GM21529 (cell line): ENCODE results near the gene PRKCH.

Source experiments
- ATAC-seq: cut with Tn5 transposase; IDR thresholded peaks from one replicate; pipeline ENCODE4 v1.9.1; 2021; ENCODE audit not compliant: unreplicated experiment

PRKCH gene

DNA sequence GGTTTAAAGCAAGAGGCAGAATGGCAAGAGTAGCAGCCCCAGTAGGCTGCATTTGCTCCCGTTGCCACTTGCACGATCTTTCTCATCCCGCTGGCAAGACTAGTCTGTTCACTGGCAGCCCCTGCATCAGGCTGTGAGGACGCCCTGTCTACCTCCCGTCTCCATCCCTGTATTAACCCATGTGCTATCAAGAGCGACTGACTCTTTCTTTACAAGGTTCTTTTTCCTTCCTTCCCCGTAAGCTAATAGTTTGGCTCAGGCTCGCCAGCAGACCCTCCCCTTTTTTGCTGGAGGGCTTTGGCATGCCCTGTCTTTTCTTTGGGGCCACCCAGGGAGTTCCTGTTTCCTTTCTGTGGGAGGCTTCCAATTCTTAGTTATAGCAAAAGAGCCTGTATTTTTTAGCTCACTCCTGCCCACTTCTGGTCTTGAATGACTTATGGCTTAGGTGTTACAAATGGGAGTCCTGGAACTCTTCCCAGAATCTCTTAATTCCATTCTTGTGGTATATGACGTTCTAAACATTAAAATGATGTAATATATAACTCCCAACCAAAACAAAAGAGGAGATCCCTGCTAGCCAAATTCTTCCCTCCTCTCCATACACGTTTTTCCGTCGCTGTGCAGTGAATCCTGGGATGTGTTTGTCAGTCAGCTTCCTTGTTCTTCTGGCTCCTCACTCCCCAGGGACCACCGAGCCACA, 149.0 kb downstream of the PRKCH start:
- no peak for ATAC-seq

DNA sequence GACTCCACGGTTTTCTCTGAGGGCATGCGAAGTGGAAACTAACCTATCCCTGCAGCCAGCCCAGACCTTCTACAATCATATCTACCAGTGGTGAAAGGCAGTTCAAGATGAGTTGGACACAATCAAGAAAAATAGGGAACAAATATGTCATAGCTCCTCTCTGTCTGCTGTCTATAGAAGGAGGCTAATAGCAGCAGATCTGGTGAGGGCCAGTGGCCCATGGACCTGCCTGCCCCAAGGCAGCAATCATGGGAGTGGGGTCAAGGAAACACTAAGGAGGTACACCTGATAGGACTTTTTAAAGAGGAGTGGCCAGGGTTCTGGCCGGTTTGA, 149.5 kb downstream of the PRKCH start:
- no peak for ATAC-seq

DNA sequence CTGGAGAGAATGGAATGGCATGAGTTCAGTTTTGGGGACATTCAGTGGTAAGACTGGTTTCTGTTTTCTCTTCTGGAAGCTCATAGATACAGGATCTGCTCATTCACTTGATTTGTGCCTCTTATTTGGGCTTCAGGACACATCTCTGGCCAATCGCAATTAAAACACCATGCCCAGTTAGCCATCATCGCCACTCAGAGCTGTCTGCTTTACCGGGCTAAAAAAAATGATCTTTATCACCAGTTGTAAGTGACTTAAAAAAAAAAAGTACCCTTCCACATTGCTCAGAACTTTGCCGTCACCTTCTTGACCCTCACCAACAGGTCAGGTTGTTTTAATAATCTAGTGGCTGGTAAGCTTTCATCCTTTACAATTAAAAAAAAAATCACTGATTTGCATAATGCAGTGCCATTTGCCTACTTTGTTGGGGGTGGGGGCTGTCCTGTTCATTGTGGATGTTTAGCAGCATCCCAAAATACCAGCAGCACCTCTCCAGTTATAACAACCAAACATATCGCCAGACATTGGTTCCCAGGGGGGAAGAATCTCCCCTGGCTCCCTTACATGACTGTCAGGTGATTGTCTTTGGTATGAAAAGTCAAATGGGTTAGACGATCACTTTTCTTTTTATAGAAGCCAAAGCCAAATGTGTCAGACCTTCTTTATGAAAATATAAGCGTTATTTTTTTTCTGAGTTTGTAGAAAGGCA, 150.1 kb downstream of the PRKCH start:
- no peak for ATAC-seq

- ATAC-seq: no peak
Measured at GRCh38 chr14:61472011-61472672, 150.8 kb downstream of the PRKCH start.

- no peak for ATAC-seq
Measured at GRCh38 chr14:61472801-61473376, 151.5 kb downstream of the PRKCH start.

- ATAC-seq: no peak
Measured at GRCh38 chr14:61474015-61474414, 152.6 kb downstream of the PRKCH start.

DNA sequence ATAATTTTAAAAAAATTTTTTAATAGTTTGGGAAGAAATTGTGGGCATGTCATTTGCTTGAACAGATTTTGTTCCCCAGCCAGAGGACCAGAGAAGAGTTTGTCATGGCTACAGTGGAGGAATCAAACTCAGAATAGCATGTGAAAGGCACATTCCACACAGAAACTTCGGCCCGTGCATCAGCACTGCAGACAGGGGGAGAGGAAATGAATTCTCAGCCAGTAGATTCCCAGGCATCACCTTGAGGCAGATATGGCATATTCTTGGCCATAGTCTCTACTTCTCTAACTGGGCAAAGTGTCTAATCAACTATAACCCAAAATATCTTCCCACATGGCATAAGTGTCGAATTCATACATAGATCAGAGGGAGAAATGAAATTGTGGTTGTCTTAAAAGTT, 153.3 kb downstream of the PRKCH start:
- ATAC-seq: no peak

DNA sequence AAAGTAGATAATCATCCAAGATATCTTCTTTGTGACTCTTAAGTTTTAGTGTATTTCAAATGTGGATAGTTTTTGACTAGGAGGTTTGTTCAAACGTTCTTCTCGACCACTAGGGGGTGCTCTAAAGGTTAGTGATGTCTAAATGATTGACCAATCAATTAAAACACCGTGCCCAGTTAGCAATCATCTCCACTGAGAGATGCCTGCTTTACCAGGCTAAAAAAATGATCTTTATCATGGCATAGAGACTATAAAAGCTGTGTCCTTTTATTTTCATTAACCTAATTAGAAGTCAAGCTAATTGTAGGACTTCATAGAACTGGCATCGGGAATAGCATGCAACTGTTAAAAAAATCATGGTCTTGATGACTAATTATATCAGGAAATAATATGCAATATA, 153.9 kb downstream of the PRKCH start:
- ATAC-seq: no peak

GRCh38 chr14:61476105-61476753, 154.8 kb downstream of the PRKCH start:
- ATAC-seq: peak; percentile 10

GRCh38 chr14:61476754-61477410, 155.5 kb downstream of the PRKCH start:
- peak; percentile 20 for ATAC-seq

DNA sequence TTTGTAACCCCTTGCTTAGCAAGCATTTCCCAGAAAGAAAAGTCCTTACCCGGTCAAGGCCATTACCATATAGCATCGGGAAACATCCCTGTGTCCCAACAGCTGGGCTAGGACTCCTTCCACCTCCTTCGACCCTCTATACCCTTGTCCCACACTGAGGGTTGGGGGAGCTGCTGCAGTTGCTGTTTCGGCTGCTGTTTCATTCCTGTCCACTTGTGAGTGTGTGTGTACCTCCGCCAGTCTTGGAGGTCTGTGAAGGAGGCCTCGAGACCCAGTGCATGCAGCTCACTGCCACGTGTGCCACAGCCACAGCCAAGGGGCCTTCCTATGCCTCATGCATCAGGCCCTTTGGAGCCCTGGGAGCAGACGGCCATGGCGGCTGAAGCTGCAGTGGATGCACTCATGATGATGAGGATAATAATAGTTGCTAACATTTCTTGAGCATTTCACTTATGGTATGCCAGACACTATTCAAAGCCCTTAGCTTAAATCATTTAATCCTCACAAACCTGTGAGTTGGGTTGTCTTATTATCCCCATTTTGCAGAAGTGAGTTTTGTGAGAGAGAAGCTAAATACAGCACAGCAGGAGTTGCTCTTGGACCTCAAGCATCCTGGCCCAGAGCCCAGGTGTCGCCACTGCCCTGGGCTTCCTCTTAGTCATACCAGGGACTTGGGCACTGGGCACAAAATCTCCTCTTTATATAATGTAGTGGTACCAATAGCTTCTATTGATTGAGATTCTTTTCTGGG, 156.5 kb downstream of the PRKCH start:
- ATAC-seq: no peak

DNA sequence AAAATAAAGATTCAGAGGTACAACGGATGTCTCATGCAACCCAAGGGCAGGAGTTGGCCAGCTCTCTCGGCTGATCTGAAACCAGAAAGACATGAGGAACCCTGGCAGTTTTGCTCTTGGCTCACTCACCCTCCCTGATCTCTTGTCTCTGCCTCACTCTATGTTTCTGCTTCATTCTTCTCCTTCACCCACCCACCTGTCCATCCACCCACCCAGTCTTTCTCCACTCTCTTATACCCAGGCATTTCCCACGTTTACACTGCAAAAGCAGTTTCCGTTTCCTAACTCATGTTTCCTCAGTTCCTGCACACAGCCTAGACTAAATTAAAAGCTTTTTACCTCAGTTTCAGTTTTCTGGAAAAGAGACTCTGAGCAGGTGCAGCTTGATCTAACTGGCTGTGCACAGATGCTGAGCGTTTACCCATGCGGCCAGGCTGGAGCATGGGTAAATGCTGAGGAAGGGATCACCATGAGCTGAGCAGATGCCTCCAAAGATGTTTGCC, 157.6 kb downstream of the PRKCH start:
- peak; percentile 58 for ATAC-seq

- ATAC-seq: no peak
Measured at GRCh38 chr14:61479746-61480502, 158.5 kb downstream of the PRKCH start.

DNA sequence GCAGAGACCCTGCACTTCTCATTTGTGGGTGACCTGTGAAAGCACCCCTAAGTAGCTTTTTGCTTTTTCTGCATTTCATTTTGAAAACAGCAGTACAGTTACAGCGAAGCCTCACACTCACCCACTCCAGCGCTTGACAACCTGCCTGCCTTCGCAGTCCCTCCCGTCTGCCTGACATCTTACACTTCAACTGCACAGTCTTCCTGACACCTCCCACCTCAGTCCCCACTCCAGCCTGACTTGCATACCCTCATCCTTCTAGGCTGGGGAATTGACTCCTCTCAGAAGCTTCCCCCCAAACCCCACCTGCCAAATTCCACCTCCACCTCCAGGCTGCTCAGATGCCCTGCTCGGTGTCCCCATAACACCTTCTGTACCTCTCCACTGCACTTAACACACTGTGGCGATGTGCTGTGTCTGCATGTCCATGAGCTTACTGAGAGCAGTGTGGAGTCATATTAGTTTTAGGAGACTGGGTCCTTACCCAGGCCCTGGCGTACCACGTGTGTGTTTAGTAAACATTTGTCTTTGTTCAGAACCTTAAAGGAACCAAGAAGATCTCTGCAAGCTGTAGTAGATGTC, 159.4 kb downstream of the PRKCH start:
- no peak for ATAC-seq

GRCh38 chr14:61481701-61482100, 160.3 kb downstream of the PRKCH start:
- ATAC-seq: no peak

GRCh38 chr14:61482348-61483206, 161.2 kb downstream of the PRKCH start:
- no peak for ATAC-seq

GRCh38 chr14:61483476-61483875, 162.1 kb downstream of the PRKCH start:
- no peak for ATAC-seq

DNA sequence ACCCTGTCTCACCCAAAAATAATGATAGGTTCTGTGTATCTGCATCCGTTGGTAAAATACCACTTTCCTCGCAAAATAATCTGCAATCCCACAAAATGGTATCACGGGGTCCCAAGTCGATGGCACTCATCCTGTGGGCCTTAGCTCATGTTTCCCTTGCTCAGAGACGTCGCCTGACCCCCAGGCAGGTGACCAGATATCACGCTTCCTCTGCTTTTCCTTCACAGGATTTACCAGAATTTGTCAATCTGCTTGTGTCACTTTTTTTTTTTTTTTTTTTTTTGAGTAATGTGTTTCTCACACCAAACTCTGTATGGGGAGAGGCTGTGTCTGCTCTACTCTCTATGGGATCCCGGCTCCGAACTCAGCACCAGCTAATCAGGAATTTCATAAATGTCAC, 162.7 kb downstream of the PRKCH start:
- no peak for ATAC-seq
